H9 (cell line): ENCODE results near the gene INHBB. TPM values are rescaled to one million over a fixed set of nuclear protein-coding genes. Genes with fewer than 3 reads are reported as not detected.

Source experiments
- DNase-seq: peaks from one replicate; pipeline ENCODE4 v3.0.0-alpha.2; 2017
- H2AFZ ChIP-seq: one replicate; pipeline ENCODE4 v1.6.1; 2013; ENCODE audit warnings: mild to moderate bottlenecking, low read length, control low read depth, moderate library complexity
- H2AK5ac ChIP-seq: 2 replicates; pipeline ENCODE4 v1.6.1; 2013; ENCODE audit warnings: low read length, control low read depth, mixed read lengths; ENCODE audit not compliant: insufficient read length
- H2BK120ac ChIP-seq: one replicate; pipeline ENCODE4 v1.6.1; 2013; ENCODE audit warnings: low read depth, mild to moderate bottlenecking, low read length, control low read depth, inconsistent platforms; ENCODE audit not compliant: poor library complexity, severe bottlenecking
- H2BK12ac ChIP-seq: 2 replicates; pipeline ENCODE4 v1.6.1; 2013; ENCODE audit warnings: low read length, control low read depth, mixed read lengths, low read depth; ENCODE audit not compliant: insufficient read length
- H2BK15ac ChIP-seq: 2 replicates; pipeline ENCODE4 v1.6.1; 2013; ENCODE audit warnings: low read depth, low read length, control low read depth
- H2BK20ac ChIP-seq: one replicate; pipeline ENCODE4 v1.6.1; 2013; ENCODE audit warnings: low read depth, mild to moderate bottlenecking, low read length, control low read depth, inconsistent platforms; ENCODE audit not compliant: poor library complexity, severe bottlenecking
- H2BK5ac ChIP-seq: 2 replicates; pipeline ENCODE4 v1.6.1; 2013; ENCODE audit warnings: low read length, control low read depth, mixed read lengths; ENCODE audit not compliant: insufficient read length
- H3K14ac ChIP-seq: 2 replicates; pipeline ENCODE4 v1.6.1; 2013; ENCODE audit warnings: low read length, control low read depth; ENCODE audit not compliant: insufficient read depth
- H3K18ac ChIP-seq: 2 replicates; pipeline ENCODE4 v1.6.1; 2013; ENCODE audit warnings: low read depth, mild to moderate bottlenecking, mixed read lengths, low read length, control low read depth; ENCODE audit not compliant: insufficient read length
- H3K23ac ChIP-seq: 2 replicates; pipeline ENCODE4 v1.6.1; 2013; ENCODE audit warnings: low read length, control low read depth, mixed read lengths, low read depth; ENCODE audit not compliant: insufficient read length
- H3K23me2 ChIP-seq: 2 replicates; pipeline ENCODE4 v1.6.1; 2013; ENCODE audit warnings: low read depth, mild to moderate bottlenecking, mixed read lengths, low read length, control low read depth; ENCODE audit not compliant: insufficient read length, poor library complexity, severe bottlenecking
- H3K27ac ChIP-seq: 2 replicates; pipeline ENCODE4 v1.5.1; 2013; ENCODE audit warnings: low read length, control low read depth, mixed read lengths, low read depth; ENCODE audit not compliant: insufficient read length
- H3K27me3 ChIP-seq: 2 replicates; pipeline ENCODE4 v1.6.1; 2013; ENCODE audit warnings: low read length, control low read depth, inconsistent platforms; ENCODE audit not compliant: insufficient read depth
- H3K4ac ChIP-seq: 2 replicates; pipeline ENCODE4 v1.6.1; 2013; ENCODE audit warnings: low read depth, mild to moderate bottlenecking, control low read depth, inconsistent platforms, low read length, moderate library complexity
- H3K4me1 ChIP-seq: 2 replicates; pipeline ENCODE4 v1.6.1; 2013; ENCODE audit warnings: low read length, control low read depth, inconsistent platforms; ENCODE audit not compliant: insufficient read depth
- H3K4me2 ChIP-seq: 2 replicates; pipeline ENCODE4 v1.6.1; 2013; ENCODE audit warnings: low read length, control low read depth, mixed read lengths; ENCODE audit not compliant: insufficient read length, insufficient read depth
- H3K56ac ChIP-seq: 2 replicates; pipeline ENCODE4 v1.6.1; 2013; ENCODE audit warnings: low read depth, mild to moderate bottlenecking, mixed read lengths, low read length, control low read depth; ENCODE audit not compliant: insufficient read length
- H3K79me1 ChIP-seq: 2 replicates; pipeline ENCODE4 v1.6.1; 2013; ENCODE audit warnings: low read depth, mild to moderate bottlenecking, moderate library complexity, low read length, control low read depth, inconsistent platforms; ENCODE audit not compliant: insufficient read depth, poor library complexity, severe bottlenecking
- H3K79me2 ChIP-seq: 2 replicates; pipeline ENCODE4 v1.6.1; 2013; ENCODE audit warnings: low read length, control low read depth, inconsistent platforms; ENCODE audit not compliant: insufficient read depth
- H3K9ac ChIP-seq: 2 replicates; pipeline ENCODE4 v1.6.1; 2013; ENCODE audit warnings: low read length, control low read depth, mixed read lengths; ENCODE audit not compliant: insufficient read length; ENCODE audit errors: extremely low read depth
- H3K9me3 ChIP-seq: one replicate; pipeline ENCODE4 v1.6.1; 2013; ENCODE audit warnings: low read depth, low read length, inconsistent platforms; ENCODE audit not compliant: control insufficient read depth
- H3T11ph ChIP-seq: one replicate; pipeline ENCODE4 v1.6.1; 2013; ENCODE audit warnings: mild to moderate bottlenecking, low read length, control low read depth, inconsistent platforms
- H4K20me1 ChIP-seq: one replicate; pipeline ENCODE4 v1.6.1; 2013; ENCODE audit not compliant: control insufficient read depth, insufficient read length, insufficient read depth
- H4K5ac ChIP-seq: 2 replicates; pipeline ENCODE4 v1.6.1; 2013; ENCODE audit warnings: low read depth, mild to moderate bottlenecking, mixed read lengths, low read length, control low read depth; ENCODE audit not compliant: insufficient read length
- H4K8ac ChIP-seq: replicated peaks from 2 replicates; pipeline ENCODE4 v1.6.1; 2013; ENCODE audit warnings: low read length, control low read depth, mixed read lengths, low read depth; ENCODE audit not compliant: insufficient read length
- H4K91ac ChIP-seq: 2 replicates; pipeline ENCODE4 v1.6.1; 2013; ENCODE audit warnings: low read depth, mild to moderate bottlenecking, moderate library complexity, mixed read lengths, low read length, control low read depth; ENCODE audit not compliant: insufficient read length
- H3K27ac Mint-ChIP-seq, 3 experiments: 2 replicates in 2 of 3; 3 replicates in 1 of 3; pipeline ENCODE4 v1.8.0; 2020 to 2021; ENCODE audit warnings: mixed read lengths in 3 of 3, mild to moderate bottlenecking in 1 of 3, moderate library complexity in 1 of 3
- H3K27me3 Mint-ChIP-seq: 2 replicates; pipeline ENCODE4 v1.8.0; 2021; ENCODE audit warnings: low read depth, mild to moderate bottlenecking, moderate library complexity, mixed read lengths
- H3K36me3 Mint-ChIP-seq, 3 experiments: 2 replicates in 2 of 3; 3 replicates in 1 of 3; pipeline ENCODE4 v1.8.0; 2020 to 2021; ENCODE audit warnings: low read depth in 3 of 3, mixed read lengths in 3 of 3; ENCODE audit not compliant: insufficient read depth in 1 of 3
- H3K4me1 Mint-ChIP-seq, 2 experiments: 2 replicates each; pipeline ENCODE4 v1.8.0; 2020; ENCODE audit warnings: mixed read lengths in 2 of 2
- H3K4me3 Mint-ChIP-seq, 2 experiments: 2 replicates in 1 of 2; 3 replicates in 1 of 2; pipeline ENCODE4 v1.8.0; 2020 to 2021; ENCODE audit warnings: mild to moderate bottlenecking in 2 of 2, mixed read lengths in 2 of 2, moderate library complexity in 1 of 2
- H3K9me3 Mint-ChIP-seq, 2 experiments: 2 replicates in 1 of 2; 3 replicates in 1 of 2; pipeline ENCODE4 v1.8.0; 2020; ENCODE audit warnings: mild to moderate bottlenecking in 2 of 2, mixed read lengths in 2 of 2, moderate library complexity in 1 of 2
- WGBS: extraction: QIAGEN DNeasy Blood & Tissue Kit; methylation state at CpG from one replicate; pipeline ENCODE4 v1.1.7; 2013; ENCODE audit warnings: missing lambda C conversion rate, low lambda C conversion rate, mixed read lengths; ENCODE audit not compliant: insufficient read length; ENCODE audit errors: extremely low coverage; 5-methylcytosine and 5-hydroxymethylcytosine counted together
- total RNA-seq: library from RNA; stranded (reverse); gene quantifications from 2 replicates; pipeline ENCODE4 v1.2.1, GENCODE V29; 2021
- TF ChIP-seq, protein P1 (sequence below): fragments of 200-600 bp; sonication (generic); conservative IDR thresholded peaks from 3 replicates; pipeline ENCODE4 v1.8.0; 2021; ENCODE audit warnings: antibody characterized with exemption, mild to moderate bottlenecking

The INHBB gene
- total RNA-seq, 1 experiment from 2014 or later = 0.13 TPM

DNA sequence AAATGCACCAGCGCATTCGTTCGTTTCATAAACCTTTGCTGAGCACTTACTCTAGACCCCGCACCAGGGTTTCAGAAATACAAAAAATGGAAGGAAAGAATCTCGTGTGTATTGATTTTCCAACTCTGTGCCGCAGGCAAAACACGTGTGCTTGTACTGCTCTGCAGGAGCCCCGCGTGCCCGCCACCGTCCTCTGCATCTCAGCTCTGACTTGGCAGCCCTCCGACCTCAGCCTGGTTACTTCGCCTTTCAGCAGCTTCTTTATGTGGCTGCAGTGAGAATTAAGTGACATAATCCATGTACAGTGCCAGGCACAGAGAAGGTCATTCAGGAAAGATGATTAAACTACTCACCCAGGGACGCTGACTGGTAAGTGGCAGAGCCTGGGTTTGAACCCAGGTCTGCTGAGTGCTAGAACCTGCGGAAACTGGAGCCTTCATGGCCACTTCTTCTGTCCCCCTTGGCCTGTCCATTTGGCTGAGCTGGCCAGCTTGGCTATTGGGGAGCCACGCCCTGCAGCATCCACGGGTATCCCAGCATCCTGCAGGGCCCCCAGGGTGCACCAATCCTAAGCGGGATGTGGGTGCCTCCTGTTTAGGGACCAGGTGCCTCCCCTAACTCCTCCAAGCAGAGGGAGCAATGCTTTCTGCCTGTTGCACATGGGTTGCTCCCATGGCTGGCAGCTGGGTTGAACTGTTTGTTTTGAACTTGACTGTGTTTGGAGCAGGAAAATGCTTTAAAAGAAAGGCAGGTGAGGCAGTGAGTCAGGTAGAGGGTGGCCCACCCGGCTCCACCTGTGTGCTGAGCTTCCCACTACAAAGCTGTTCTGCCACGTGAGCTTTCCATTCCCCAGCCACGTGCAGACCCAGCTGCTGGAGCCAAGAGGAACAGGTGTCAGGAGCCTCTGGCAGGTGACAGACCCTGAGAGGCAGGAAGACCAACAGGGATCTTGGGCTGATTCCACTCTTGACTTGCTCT is 34.3 kb downstream of the INHBB start:
- H3K23ac ChIP-seq = no peak overlapping the region
- TF ChIP-seq, protein P1, sequence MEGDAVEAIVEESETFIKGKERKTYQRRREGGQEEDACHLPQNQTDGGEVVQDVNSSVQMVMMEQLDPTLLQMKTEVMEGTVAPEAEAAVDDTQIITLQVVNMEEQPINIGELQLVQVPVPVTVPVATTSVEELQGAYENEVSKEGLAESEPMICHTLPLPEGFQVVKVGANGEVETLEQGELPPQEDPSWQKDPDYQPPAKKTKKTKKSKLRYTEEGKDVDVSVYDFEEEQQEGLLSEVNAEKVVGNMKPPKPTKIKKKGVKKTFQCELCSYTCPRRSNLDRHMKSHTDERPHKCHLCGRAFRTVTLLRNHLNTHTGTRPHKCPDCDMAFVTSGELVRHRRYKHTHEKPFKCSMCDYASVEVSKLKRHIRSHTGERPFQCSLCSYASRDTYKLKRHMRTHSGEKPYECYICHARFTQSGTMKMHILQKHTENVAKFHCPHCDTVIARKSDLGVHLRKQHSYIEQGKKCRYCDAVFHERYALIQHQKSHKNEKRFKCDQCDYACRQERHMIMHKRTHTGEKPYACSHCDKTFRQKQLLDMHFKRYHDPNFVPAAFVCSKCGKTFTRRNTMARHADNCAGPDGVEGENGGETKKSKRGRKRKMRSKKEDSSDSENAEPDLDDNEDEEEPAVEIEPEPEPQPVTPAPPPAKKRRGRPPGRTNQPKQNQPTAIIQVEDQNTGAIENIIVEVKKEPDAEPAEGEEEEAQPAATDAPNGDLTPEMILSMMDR = no peak
- no peak overlapping the region for H3K18ac ChIP-seq
- no peaks in the 10 kb centered on the region for H3K79me1 ChIP-seq
- H3K27me3 Mint-ChIP-seq = peaks cover 80% of the 10 kb centered on the region
- no peak overlapping the region for H2BK120ac ChIP-seq
- no peak overlapping the region; the same call in 1 of the 2 replicates for H3K14ac ChIP-seq
- H4K91ac ChIP-seq = no peak overlapping the region
- H3K4me1 Mint-ChIP-seq = peaks cover 33 to 38% of the 10 kb centered on the region in 2 experiments
- H3K27ac ChIP-seq = no peak overlapping the region
- no peak for DNase-seq
- no peak overlapping the region for H2BK20ac ChIP-seq
- no peak overlapping the region for H2AFZ ChIP-seq
- no peak overlapping the region for H3T11ph ChIP-seq
- no peaks in the 10 kb centered on the region for H3K79me2 ChIP-seq
- H2BK15ac ChIP-seq = no peak overlapping the region
- no peak overlapping the region for H3K4me3 Mint-ChIP-seq
- no peak overlapping the region for H3K56ac ChIP-seq
- WGBS = no CpG with 5 or more reads among the region's 21 CpGs
- H3K4ac ChIP-seq = no peak overlapping the region
- peaks cover 0 to 3% of the 10 kb centered on the region in 2 experiments; a peak in 2 of 5 replicates for H3K9me3 Mint-ChIP-seq
- no peak overlapping the region for H4K5ac ChIP-seq
- H3K23me2 ChIP-seq = no peaks in the 10 kb centered on the region
- H3K4me1 ChIP-seq = peaks cover 2% of the 10 kb centered on the region; the same call in 1 of the 2 replicates
- H3K9ac ChIP-seq = no peak overlapping the region
- H3K4me2 ChIP-seq = no peak overlapping the region
- H4K20me1 ChIP-seq = no peaks in the 10 kb centered on the region
- H3K27me3 ChIP-seq = no peaks in the 10 kb centered on the region
- no peak overlapping the region for H2BK5ac ChIP-seq
- no peak overlapping the region for H2AK5ac ChIP-seq
- H3K9me3 ChIP-seq = no peaks in the 10 kb centered on the region
- H3K36me3 Mint-ChIP-seq = no peaks in the 10 kb centered on the region
- no peak overlapping the region for H3K27ac Mint-ChIP-seq
- no peak overlapping the region for H2BK12ac ChIP-seq
- H4K8ac ChIP-seq = no peak overlapping the region
